HEK293 (cell line): ENCODE results near the gene TMEM208.

Experiments used
- CTCF ChIA-PET: fragments of 350-600 bp; formaldehyde crosslinking; extraction: SDS; loops from one replicate; lab custom pipeline; 2021; ENCODE audit warnings: antibody characterized with exemption; lab: Yijun Ruan, JAX
- POLR2A ChIA-PET: fragments of 300-600 bp; formaldehyde crosslinking; extraction: SDS; loops from one replicate; lab custom pipeline; 2020; ENCODE audit warnings: antibody characterized with exemption, inconsistent platforms; lab: Yijun Ruan, JAX
- H3K27ac ChIP-seq: fragments of 200-500 bp; sonication (Bioruptor generic); 2 replicates; pipeline ENCODE4 v1.5.1; 2014; ENCODE audit warnings: low read depth, low read length, control low read depth, inconsistent platforms; ENCODE audit errors: extremely low read depth
- H3K36me3 ChIP-seq, 2 experiments: fragments of 200-500 bp in 1 of 2; sonication (Bioruptor generic) in 1 of 2; 1 replicate in 1 of 2; 2 replicates in 1 of 2; pipeline ENCODE4 v1.5.1; 2014 to 2017; ENCODE audit warnings: inconsistent platforms in 2 of 2, low read length in 2 of 2; ENCODE audit not compliant: control insufficient read depth in 2 of 2, insufficient read depth in 1 of 2
- H3K4me1 ChIP-seq: fragments of 200-500 bp; sonication (Bioruptor generic); 2 replicates; pipeline ENCODE4 v1.5.1; 2014; ENCODE audit warnings: mild to moderate bottlenecking, low read length, inconsistent platforms; ENCODE audit not compliant: control insufficient read depth, insufficient read depth
- H3K4me3 ChIP-seq: 2 replicates; pipeline ENCODE4 v1.5.1; 2011; ENCODE audit warnings: low read depth, mild to moderate bottlenecking, control low read depth, low read length, moderate library complexity
- H3K9me3 ChIP-seq: fragments of 200-500 bp; sonication (Bioruptor generic); 2 replicates; pipeline ENCODE4 v1.5.1; 2014; ENCODE audit warnings: low read depth, low read length, inconsistent platforms; ENCODE audit not compliant: control insufficient read depth, insufficient read depth
- FEZF1 ChIP-seq: fragments of 450-650 bp; formaldehyde crosslinking; IDR thresholded peaks from 2 replicates; pipeline ENCODE4 v1.5.1; 2016; ENCODE audit warnings: missing biosample characterization, missing genetic modification characterization
- PRDM1 ChIP-seq: fragments of 450-650 bp; formaldehyde crosslinking; IDR thresholded peaks from 2 replicates; pipeline ENCODE4; 2016; ENCODE audit warnings: missing biosample characterization, missing genetic modification characterization
- RBAK ChIP-seq: fragments of 450-650 bp; formaldehyde crosslinking; IDR thresholded peaks from 2 replicates; pipeline ENCODE4 v1.5.1; 2016; ENCODE audit warnings: missing biosample characterization, missing genetic modification characterization
- SETDB1 ChIP-seq: IDR thresholded peaks from one replicate; pipeline ENCODE4 v1.6.1; 2017; ENCODE audit warnings: mild to moderate bottlenecking, low read length, moderate library complexity, mixed read lengths; ENCODE audit not compliant: insufficient read length
- SP7 ChIP-seq: fragments of 450-650 bp; formaldehyde crosslinking; IDR thresholded peaks from 2 replicates; pipeline ENCODE4 v1.5.1; 2016; ENCODE audit warnings: missing biosample characterization, missing genetic modification characterization
- WT1 ChIP-seq: fragments of 450-650 bp; formaldehyde crosslinking; IDR thresholded peaks from 2 replicates; pipeline ENCODE4 v1.5.1; 2016; ENCODE audit warnings: missing biosample characterization, missing genetic modification characterization
- ZBTB7A ChIP-seq: fragments of 450-650 bp; formaldehyde crosslinking; IDR thresholded peaks from 2 replicates; pipeline ENCODE4 v1.5.1; 2016; ENCODE audit warnings: low read depth, missing biosample characterization, missing genetic modification characterization
- ZFP69B ChIP-seq: fragments of 450-650 bp; formaldehyde crosslinking; IDR thresholded peaks from 2 replicates; pipeline ENCODE4 v1.5.1; 2016; ENCODE audit warnings: missing biosample characterization, missing genetic modification characterization
- ZNF114 ChIP-seq: fragments of 450-650 bp; formaldehyde crosslinking; IDR thresholded peaks from 2 replicates; pipeline ENCODE4 v1.5.0; 2017; ENCODE audit warnings: missing biosample characterization, missing genetic modification characterization
- ZNF174 ChIP-seq: fragments of 450-650 bp; formaldehyde crosslinking; IDR thresholded peaks from 2 replicates; pipeline ENCODE4 v1.5.0; 2017; ENCODE audit warnings: missing biosample characterization, mild to moderate bottlenecking, missing genetic modification characterization
- ZNF221 ChIP-seq: fragments of 450-650 bp; formaldehyde crosslinking; IDR thresholded peaks from 2 replicates; pipeline ENCODE4 v1.5.1; 2017; ENCODE audit warnings: missing biosample characterization, missing genetic modification characterization, borderline replicate concordance
- ZNF266 ChIP-seq: fragments of 450-650 bp; formaldehyde crosslinking; IDR thresholded peaks from 2 replicates; pipeline ENCODE4 v1.5.1; 2016; ENCODE audit warnings: missing biosample characterization, missing genetic modification characterization, low read depth
- ZNF324 ChIP-seq: fragments of 450-650 bp; formaldehyde crosslinking; IDR thresholded peaks from 2 replicates; pipeline ENCODE4 v1.5.1; 2016; ENCODE audit warnings: missing biosample characterization, missing genetic modification characterization
- ZNF335 ChIP-seq: fragments of 450-650 bp; formaldehyde crosslinking; conservative IDR thresholded peaks from 2 replicates; pipeline ENCODE4 v1.5.1; 2016; ENCODE audit warnings: missing biosample characterization, missing genetic modification characterization
- ZNF394 ChIP-seq: fragments of 450-650 bp; formaldehyde crosslinking; IDR thresholded peaks from 2 replicates; pipeline ENCODE4 v1.5.1; 2016; ENCODE audit warnings: missing biosample characterization, missing genetic modification characterization, mild to moderate bottlenecking, moderate library complexity, borderline replicate concordance
- ZNF530 ChIP-seq: fragments of 450-650 bp; formaldehyde crosslinking; IDR thresholded peaks from 2 replicates; pipeline ENCODE4 v1.5.1; 2016; ENCODE audit warnings: low read depth, missing biosample characterization, missing genetic modification characterization
- ZNF549 ChIP-seq: fragments of 450-650 bp; IDR thresholded peaks from 2 replicates; pipeline ENCODE4 v1.5.1; 2018; ENCODE audit warnings: missing biosample characterization, missing genetic modification characterization, mild to moderate bottlenecking, inconsistent platforms, moderate library complexity
- ZNF571 ChIP-seq: fragments of 450-650 bp; formaldehyde crosslinking; IDR thresholded peaks from 2 replicates; pipeline ENCODE4 v1.5.0; 2017; ENCODE audit warnings: missing biosample characterization, missing genetic modification characterization
- ZNF624 ChIP-seq: fragments of 450-650 bp; formaldehyde crosslinking; IDR thresholded peaks from 2 replicates; pipeline ENCODE4 v1.5.1; 2017; ENCODE audit warnings: missing biosample characterization, missing genetic modification characterization
- ZNF670 ChIP-seq: fragments of 450-650 bp; formaldehyde crosslinking; IDR thresholded peaks from 2 replicates; pipeline ENCODE4 v1.5.1; 2016; ENCODE audit warnings: missing biosample characterization, missing genetic modification characterization, low read depth
- ZNF707 ChIP-seq: fragments of 450-650 bp; formaldehyde crosslinking; IDR thresholded peaks from 2 replicates; pipeline ENCODE4 v1.5.1; 2016; ENCODE audit warnings: missing biosample characterization, missing genetic modification characterization
- ZXDB ChIP-seq: fragments of 450-650 bp; formaldehyde crosslinking; IDR thresholded peaks from 2 replicates; pipeline ENCODE4 v1.5.1; 2016; ENCODE audit warnings: missing biosample characterization, missing genetic modification characterization
- TF ChIP-seq, protein P1 (sequence below): fragments of 450-650 bp; formaldehyde crosslinking; IDR thresholded peaks from 2 replicates; pipeline ENCODE4 v1.5.1; 2017; ENCODE audit warnings: missing biosample characterization, missing genetic modification characterization
- TF ChIP-seq, protein P2 (sequence below): fragments of 450-650 bp; formaldehyde crosslinking; IDR thresholded peaks from 2 replicates; pipeline ENCODE4 v1.5.1; 2016; ENCODE audit warnings: missing biosample characterization, missing genetic modification characterization, low read depth
- TF ChIP-seq, protein P3 (sequence below): fragments of 450-650 bp; formaldehyde crosslinking; IDR thresholded peaks from 2 replicates; pipeline ENCODE4 v1.5.1; 2016; ENCODE audit warnings: missing biosample characterization, missing genetic modification characterization
- TF ChIP-seq, protein P4 (sequence below): fragments of 450-650 bp; formaldehyde crosslinking; IDR thresholded peaks from 2 replicates; pipeline ENCODE4 v1.5.1; 2016; ENCODE audit warnings: missing biosample characterization, missing genetic modification characterization
- TF ChIP-seq, protein P5 (sequence below): fragments of 450-650 bp; formaldehyde crosslinking; IDR thresholded peaks from 2 replicates; pipeline ENCODE4 v1.5.1; 2016; ENCODE audit warnings: missing biosample characterization, missing genetic modification characterization
- TF ChIP-seq, protein P6 (sequence below): fragments of 450-650 bp; formaldehyde crosslinking; IDR thresholded peaks from 2 replicates; pipeline ENCODE4 v1.5.1; 2016; ENCODE audit warnings: missing biosample characterization, missing genetic modification characterization, borderline replicate concordance

The TMEM208 gene

DNA sequence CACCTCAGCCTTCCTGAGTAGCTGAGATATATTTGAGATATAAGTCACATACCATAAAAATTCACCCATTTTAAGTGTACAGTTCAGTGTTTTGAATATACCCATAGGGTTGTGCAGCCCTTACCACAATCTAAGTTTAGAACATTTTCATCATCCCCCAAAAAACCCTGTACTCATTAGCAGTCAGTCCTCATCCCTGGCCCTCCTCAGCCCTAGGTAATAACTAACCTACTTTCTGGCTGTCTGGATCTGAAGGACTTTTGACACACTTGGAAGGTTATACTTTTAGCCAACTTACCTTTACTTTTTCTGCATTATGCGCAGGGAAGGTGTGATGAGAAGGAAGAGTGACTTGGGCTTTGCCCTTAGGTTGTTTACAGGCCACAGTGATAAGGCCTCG, 48.4 kb downstream of the TMEM208 start (continued):
- TF ChIP-seq, protein P1, sequence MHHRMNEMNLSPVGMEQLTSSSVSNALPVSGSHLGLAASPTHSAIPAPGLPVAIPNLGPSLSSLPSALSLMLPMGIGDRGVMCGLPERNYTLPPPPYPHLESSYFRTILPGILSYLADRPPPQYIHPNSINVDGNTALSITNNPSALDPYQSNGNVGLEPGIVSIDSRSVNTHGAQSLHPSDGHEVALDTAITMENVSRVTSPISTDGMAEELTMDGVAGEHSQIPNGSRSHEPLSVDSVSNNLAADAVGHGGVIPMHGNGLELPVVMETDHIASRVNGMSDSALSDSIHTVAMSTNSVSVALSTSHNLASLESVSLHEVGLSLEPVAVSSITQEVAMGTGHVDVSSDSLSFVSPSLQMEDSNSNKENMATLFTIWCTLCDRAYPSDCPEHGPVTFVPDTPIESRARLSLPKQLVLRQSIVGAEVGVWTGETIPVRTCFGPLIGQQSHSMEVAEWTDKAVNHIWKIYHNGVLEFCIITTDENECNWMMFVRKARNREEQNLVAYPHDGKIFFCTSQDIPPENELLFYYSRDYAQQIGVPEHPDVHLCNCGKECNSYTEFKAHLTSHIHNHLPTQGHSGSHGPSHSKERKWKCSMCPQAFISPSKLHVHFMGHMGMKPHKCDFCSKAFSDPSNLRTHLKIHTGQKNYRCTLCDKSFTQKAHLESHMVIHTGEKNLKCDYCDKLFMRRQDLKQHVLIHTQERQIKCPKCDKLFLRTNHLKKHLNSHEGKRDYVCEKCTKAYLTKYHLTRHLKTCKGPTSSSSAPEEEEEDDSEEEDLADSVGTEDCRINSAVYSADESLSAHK = no peak
- no peak for TF ChIP-seq ZNF335 (tag by site-specific recombination)
- no peak for TF ChIP-seq RBAK (tag by site-specific recombination)
- no peak for TF ChIP-seq ZBTB7A (tag by site-specific recombination)
- TF ChIP-seq, protein P2, sequence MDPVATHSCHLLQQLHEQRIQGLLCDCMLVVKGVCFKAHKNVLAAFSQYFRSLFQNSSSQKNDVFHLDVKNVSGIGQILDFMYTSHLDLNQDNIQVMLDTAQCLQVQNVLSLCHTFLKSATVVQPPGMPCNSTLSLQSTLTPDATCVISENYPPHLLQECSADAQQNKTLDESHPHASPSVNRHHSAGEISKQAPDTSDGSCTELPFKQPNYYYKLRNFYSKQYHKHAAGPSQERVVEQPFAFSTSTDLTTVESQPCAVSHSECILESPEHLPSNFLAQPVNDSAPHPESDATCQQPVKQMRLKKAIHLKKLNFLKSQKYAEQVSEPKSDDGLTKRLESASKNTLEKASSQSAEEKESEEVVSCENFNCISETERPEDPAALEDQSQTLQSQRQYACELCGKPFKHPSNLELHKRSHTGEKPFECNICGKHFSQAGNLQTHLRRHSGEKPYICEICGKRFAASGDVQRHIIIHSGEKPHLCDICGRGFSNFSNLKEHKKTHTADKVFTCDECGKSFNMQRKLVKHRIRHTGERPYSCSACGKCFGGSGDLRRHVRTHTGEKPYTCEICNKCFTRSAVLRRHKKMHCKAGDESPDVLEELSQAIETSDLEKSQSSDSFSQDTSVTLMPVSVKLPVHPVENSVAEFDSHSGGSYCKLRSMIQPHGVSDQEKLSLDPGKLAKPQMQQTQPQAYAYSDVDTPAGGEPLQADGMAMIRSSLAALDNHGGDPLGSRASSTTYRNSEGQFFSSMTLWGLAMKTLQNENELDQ (tag by site-specific recombination) = no peak
- TF ChIP-seq, protein P3, sequence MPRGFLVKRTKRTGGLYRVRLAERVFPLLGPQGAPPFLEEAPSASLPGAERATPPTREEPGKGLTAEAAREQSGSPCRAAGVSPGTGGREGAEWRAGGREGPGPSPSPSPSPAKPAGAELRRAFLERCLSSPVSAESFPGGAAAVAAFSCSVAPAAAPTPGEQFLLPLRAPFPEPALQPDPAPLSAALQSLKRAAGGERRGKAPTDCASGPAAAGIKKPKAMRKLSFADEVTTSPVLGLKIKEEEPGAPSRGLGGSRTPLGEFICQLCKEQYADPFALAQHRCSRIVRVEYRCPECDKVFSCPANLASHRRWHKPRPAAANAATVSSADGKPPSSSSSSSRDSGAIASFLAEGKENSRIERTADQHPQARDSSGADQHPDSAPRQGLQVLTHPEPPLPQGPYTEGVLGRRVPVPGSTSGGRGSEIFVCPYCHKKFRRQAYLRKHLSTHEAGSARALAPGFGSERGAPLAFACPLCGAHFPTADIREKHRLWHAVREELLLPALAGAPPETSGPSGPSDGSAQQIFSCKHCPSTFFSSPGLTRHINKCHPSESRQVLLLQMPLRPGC (tag by site-specific recombination) = no peak
- TF ChIP-seq ZNF707 (tag by site-specific recombination) = no peak
- no peak for TF ChIP-seq ZNF549 (tag by site-specific recombination)

DNA sequence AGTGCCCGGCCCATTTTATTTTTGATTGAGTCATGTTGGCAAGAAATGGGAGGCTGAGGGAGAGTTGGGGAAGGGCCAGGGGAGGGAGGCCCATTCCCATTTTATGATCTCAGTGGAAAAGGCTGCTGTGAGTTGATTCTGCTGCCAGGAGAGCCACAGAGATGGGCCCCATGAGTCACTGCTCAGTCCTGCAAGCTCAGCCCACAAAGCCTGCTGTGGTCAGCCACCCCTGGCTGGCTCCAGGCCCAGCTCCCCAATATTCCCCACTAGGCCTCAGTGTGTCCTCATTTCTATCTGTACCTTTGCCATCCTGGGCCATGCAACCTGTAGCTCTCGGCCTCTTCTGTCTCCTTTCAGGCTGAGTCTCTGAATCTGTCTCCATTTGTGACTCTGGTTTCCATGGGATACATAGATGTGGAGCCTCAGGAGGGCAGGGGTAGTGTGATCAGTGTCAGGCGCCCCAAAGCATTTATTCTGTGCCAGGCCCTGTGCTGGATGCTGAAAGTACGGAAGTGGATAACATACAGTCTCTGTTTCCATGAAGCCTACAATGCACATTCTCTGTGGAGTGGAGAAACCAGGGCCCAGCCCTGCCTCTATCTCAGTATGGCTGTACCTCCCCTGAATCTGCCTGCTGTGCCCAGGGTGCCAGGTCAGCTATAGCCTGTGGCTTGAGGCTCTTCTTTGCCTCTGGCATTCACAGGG, 50.5 kb downstream of the TMEM208 start:
- no peaks in the 10 kb centered on the region for H3K4me1 ChIP-seq
- no peak overlapping the region for H3K27ac ChIP-seq
- ChIA-PET POLR2A (interaction anchor here (0.6 to 0.9 kb wide), 2 partner anchors 33 to 49 kb away, joined by 3 to 7 read pairs; partner anchors contain the start of genes KCTD19 and LRRC36), CTCF (interaction anchor here (0.6 to 3.8 kb wide), 5 partner anchors 9 to 61 kb away, joined by 3 to 14 read pairs (median 3); no protein-coding TSS in a partner anchor)
- H3K36me3 ChIP-seq = peaks cover 0 to 35% of the 10 kb centered on the region in 2 experiments; a peak in 2 of 3 replicates
- H3K9me3 ChIP-seq = no peaks in the 10 kb centered on the region
- H3K4me3 ChIP-seq = no peak overlapping the region
- TF ChIP-seq, protein P4, sequence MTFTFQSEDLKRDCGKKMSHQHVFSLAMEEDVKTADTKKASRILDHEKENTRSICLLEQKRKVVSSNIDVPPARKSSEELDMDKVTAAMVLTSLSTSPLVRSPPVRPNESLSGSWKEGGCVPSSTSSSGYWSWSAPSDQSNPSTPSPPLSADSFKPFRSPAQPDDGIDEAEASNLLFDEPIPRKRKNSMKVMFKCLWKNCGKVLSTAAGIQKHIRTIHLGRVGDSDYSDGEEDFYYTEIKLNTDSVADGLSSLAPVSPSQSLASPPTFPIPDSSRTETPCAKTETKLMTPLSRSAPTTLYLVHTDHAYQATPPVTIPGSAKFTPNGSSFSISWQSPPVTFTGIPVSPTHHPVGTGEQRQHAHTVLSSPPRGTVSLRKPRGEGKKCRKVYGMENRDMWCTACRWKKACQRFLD (tag by site-specific recombination) = no peak
- TF ChIP-seq ZNF174 (tag by site-specific recombination) = no peak
- no peak for TF ChIP-seq ZXDB (tag by site-specific recombination)
- TF ChIP-seq ZNF394 = 0 out of 2 replicates have a peak, but pooled peaks have one; percentile 14
- no peak for TF ChIP-seq ZNF221 (tag by site-specific recombination)
- 0 out of 2 replicates have a peak, but pooled peaks have one; percentile 31 for TF ChIP-seq SP7 (tag by site-specific recombination)
- TF ChIP-seq FEZF1 (tag by site-specific recombination) = no peak
- TF ChIP-seq ZNF571 (tag by site-specific recombination) = no peak
- no peak for TF ChIP-seq PRDM1
- no peak for TF ChIP-seq ZNF530
- no peak for TF ChIP-seq ZNF624 (tag by site-specific recombination)
- peak; percentile 78; the same call in 1 of the 2 replicates for TF ChIP-seq ZFP69B
- TF ChIP-seq, protein P5, sequence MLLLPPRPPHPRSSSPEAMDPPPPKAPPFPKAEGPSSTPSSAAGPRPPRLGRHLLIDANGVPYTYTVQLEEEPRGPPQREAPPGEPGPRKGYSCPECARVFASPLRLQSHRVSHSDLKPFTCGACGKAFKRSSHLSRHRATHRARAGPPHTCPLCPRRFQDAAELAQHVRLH (tag by site-specific recombination) = no peak
- no peak for TF ChIP-seq SETDB1
- TF ChIP-seq WT1 = peak; percentile 55
- no peak for TF ChIP-seq ZNF670 (tag by site-specific recombination)
- no peak for TF ChIP-seq ZNF324 (tag by site-specific recombination)
- TF ChIP-seq, protein P6, sequence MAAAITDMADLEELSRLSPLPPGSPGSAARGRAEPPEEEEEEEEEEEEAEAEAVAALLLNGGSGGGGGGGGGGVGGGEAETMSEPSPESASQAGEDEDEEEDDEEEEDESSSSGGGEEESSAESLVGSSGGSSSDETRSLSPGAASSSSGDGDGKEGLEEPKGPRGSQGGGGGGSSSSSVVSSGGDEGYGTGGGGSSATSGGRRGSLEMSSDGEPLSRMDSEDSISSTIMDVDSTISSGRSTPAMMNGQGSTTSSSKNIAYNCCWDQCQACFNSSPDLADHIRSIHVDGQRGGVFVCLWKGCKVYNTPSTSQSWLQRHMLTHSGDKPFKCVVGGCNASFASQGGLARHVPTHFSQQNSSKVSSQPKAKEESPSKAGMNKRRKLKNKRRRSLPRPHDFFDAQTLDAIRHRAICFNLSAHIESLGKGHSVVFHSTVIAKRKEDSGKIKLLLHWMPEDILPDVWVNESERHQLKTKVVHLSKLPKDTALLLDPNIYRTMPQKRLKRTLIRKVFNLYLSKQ (tag by site-specific recombination) = no peak
- TF ChIP-seq ZNF266 (tag by site-specific recombination) = no peak
- no peak for TF ChIP-seq ZNF114 (tag by site-specific recombination)
